Esophagus squamous epithelium (tissue), 4 donors: ENCODE results near the gene OR52R1.

Source experiments
- POLR2A ChIP-seq, 4 donors: fragments of 450-650 bp; IDR thresholded peaks; one replicate each; pipeline ENCODE4 v1.6.1; 2017; ENCODE audit warnings: antibody characterized with exemption in 4 of 4, mild to moderate bottlenecking in 4 of 4, moderate library complexity in 3 of 4
- TF ChIP-seq, protein P1 (sequence below), 6 experiments: fragments of 450-650 bp in 4 of 6; fragments of 200-600 bp in 2 of 6; sonication (generic) in 2 of 6; IDR thresholded peaks; one replicate each; pipeline ENCODE4 v1.5.1; 2016 to 2019; ENCODE audit warnings: antibody characterized with exemption in 6 of 6, mild to moderate bottlenecking in 4 of 6, moderate library complexity in 4 of 6

DNA sequence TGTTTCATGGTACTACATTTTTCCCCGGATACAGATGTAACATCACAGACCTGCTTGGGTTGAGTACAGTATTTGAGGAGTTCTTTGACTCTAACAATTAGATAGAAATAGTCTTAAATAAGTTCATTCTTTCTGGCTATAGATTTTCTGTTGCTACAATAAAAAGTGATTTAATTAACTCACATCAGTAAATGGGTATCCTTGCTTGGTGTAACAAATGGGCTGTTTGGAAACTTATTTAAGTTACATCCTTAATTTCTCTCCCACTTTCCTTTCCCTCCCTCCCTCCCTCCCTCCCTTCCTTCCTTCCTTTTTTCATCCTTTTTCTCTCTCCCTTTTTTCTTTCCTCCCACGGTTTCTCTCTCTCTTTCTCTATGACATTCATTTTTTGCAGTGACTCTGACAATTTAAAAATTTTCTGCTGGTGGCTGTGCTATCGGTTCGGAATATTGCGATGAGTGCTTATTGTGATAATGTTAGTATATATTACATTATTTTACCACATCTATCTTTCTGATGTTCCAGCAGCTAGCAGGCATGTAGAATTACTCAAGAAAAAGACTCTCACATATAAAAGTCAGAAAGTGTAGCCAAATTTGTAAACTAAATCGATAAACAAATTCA, 37.6 kb downstream of the OR52R1 start:
- TF ChIP-seq POLR2A (IDR thresholded peaks at IDR 0.05), result no peak
- TF ChIP-seq, protein P1, sequence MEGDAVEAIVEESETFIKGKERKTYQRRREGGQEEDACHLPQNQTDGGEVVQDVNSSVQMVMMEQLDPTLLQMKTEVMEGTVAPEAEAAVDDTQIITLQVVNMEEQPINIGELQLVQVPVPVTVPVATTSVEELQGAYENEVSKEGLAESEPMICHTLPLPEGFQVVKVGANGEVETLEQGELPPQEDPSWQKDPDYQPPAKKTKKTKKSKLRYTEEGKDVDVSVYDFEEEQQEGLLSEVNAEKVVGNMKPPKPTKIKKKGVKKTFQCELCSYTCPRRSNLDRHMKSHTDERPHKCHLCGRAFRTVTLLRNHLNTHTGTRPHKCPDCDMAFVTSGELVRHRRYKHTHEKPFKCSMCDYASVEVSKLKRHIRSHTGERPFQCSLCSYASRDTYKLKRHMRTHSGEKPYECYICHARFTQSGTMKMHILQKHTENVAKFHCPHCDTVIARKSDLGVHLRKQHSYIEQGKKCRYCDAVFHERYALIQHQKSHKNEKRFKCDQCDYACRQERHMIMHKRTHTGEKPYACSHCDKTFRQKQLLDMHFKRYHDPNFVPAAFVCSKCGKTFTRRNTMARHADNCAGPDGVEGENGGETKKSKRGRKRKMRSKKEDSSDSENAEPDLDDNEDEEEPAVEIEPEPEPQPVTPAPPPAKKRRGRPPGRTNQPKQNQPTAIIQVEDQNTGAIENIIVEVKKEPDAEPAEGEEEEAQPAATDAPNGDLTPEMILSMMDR (IDR thresholded peaks at IDR 0.05), result no peak
